Hematopoietic multipotent progenitor cell treated with erythropoietin and hydrocortisone succinate and interleukin-3 and kit ligand, for 4 days (in vitro differentiated cells): ENCODE results near the gene AGAP1.
"Not testable (repeated sequence)": the region's sequence is repeated elsewhere in the genome, so short reads cannot be mapped to it uniquely, and the experiment has no call there.

Experiments
- DNase-seq: peaks from one replicate; pipeline ENCODE4 v3.0.0-alpha.2; 2015

Gene AGAP1

GRCh38 chr2:236120829-236121228, 627.0 kb downstream of the AGAP1 start:
- no peak for DNase-seq

- no peak for DNase-seq
Observed at GRCh38 chr2:236121546-236121945, 627.7 kb downstream of the AGAP1 start.

- DNase-seq: no peak
Observed at GRCh38 chr2:236122236-236122635, 628.4 kb downstream of the AGAP1 start.

GRCh38 chr2:236123716-236124115, 629.9 kb downstream of the AGAP1 start:
- DNase-seq: no peak

- no peak for DNase-seq
Observed at GRCh38 chr2:236124182-236124893, 630.5 kb downstream of the AGAP1 start.

GRCh38 chr2:236125541-236125940, 631.7 kb downstream of the AGAP1 start:
- DNase-seq: no peak

- DNase-seq: no peak
Observed at GRCh38 chr2:236127010-236127409, 633.2 kb downstream of the AGAP1 start.

- DNase-seq: no peak
Observed at GRCh38 chr2:236128321-236128720, 634.5 kb downstream of the AGAP1 start.

GRCh38 chr2:236129935-236130334, 636.1 kb downstream of the AGAP1 start:
- no peak for DNase-seq

GRCh38 chr2:236130349-236130998, 636.6 kb downstream of the AGAP1 start:
- DNase-seq: no peak

- DNase-seq: no peak
Observed at GRCh38 chr2:236131073-236131692, 637.3 kb downstream of the AGAP1 start.

- no peak for DNase-seq
Observed at GRCh38 chr2:236133410-236134012, 639.7 kb downstream of the AGAP1 start.

- DNase-seq: no peak
Observed at GRCh38 chr2:236136538-236136937, 642.7 kb downstream of the AGAP1 start.

- no peak for DNase-seq
Observed at GRCh38 chr2:236137066-236137465, 643.2 kb downstream of the AGAP1 start.

GRCh38 chr2:236141616-236142015, 647.8 kb downstream of the AGAP1 start:
- not testable (repeated sequence) for DNase-seq

- no peak for DNase-seq
Observed at GRCh38 chr2:236143811-236144210, 650.0 kb downstream of the AGAP1 start.

- DNase-seq: no peak
Observed at GRCh38 chr2:236146436-236146835, 652.6 kb downstream of the AGAP1 start.

GRCh38 chr2:236155406-236155805, 661.6 kb downstream of the AGAP1 start:
- no peak for DNase-seq

GRCh38 chr2:236156095-236156859, 662.4 kb downstream of the AGAP1 start:
- no peak for DNase-seq

GRCh38 chr2:236156860-236157194, 663.0 kb downstream of the AGAP1 start:
- no peak for DNase-seq

- DNase-seq: no peak
Observed at GRCh38 chr2:236157366-236157765, 663.5 kb downstream of the AGAP1 start.

GRCh38 chr2:236157815-236158498, 664.1 kb downstream of the AGAP1 start:
- no peak for DNase-seq
